Naive thymus-derived CD8-positive, alpha-beta T cell (primary cell): Measurements from ENCODE around the gene IRX1. TPM values are rescaled to one million over a fixed set of nuclear protein-coding genes. Genes with fewer than 3 reads are reported as not detected.

Experiments
- ATAC-seq, 2 donors: fragments of 150-1000 bp; cut with Tn5 transposase in 1 of 2; sonication (Bioruptor Pico), chemical (Tn5 transposase) in 1 of 2; 1 replicate in 1 of 2; 2 replicates in 1 of 2; pipeline ENCODE4 v1.10.0; 2021; ENCODE audit warnings: mild to moderate bottlenecking in 2 of 2, moderate library complexity in 2 of 2
- POLR2A ChIA-PET: fragments of 350-600 bp; sonication (Branson Sonifier 250); formaldehyde crosslinking; loops from one replicate; lab custom pipeline; 2021; ENCODE audit warnings: antibody characterized with exemption; lab: Charles Lee
- DNase-seq, 10 donors: peaks; one replicate each; pipeline versions ENCODE4 v3.0.0 to v3.0.0-alpha.2; 2020 to 2022
- H3K27ac Mint-ChIP-seq, 10 donors: one replicate each; pipeline ENCODE4 v1.8.0; 2020 to 2022; ENCODE audit warnings: mild to moderate bottlenecking in 10 of 10, mixed read lengths in 10 of 10, moderate library complexity in 4 of 10, inconsistent platforms in 1 of 10
- H3K27me3 Mint-ChIP-seq, 5 donors: one replicate each; pipeline ENCODE4 v1.8.0; 2021 to 2022; ENCODE audit warnings: mixed read lengths in 5 of 5
- H3K36me3 Mint-ChIP-seq, 3 donors: one replicate each; pipeline ENCODE4 v1.8.0; 2020 to 2022; ENCODE audit warnings: mixed read lengths in 3 of 3, mild to moderate bottlenecking in 2 of 3, inconsistent platforms in 1 of 3
- H3K4me1 Mint-ChIP-seq, 4 donors: one replicate each; pipeline ENCODE4 v1.8.0; 2021 to 2022; ENCODE audit warnings: mixed read lengths in 4 of 4
- H3K4me3 Mint-ChIP-seq, 10 donors: one replicate each; pipeline ENCODE4 v1.8.0; 2020 to 2022; ENCODE audit warnings: mild to moderate bottlenecking in 10 of 10, mixed read lengths in 10 of 10, moderate library complexity in 6 of 10, inconsistent platforms in 1 of 10
- H3K9me3 Mint-ChIP-seq, 9 donors: one replicate each; pipeline ENCODE4 v1.8.0; 2020 to 2022; ENCODE audit warnings: mixed read lengths in 9 of 9, mild to moderate bottlenecking in 3 of 9, inconsistent platforms in 1 of 9, moderate library complexity in 1 of 9
- polyA plus RNA-seq, 3 donors: library from polyadenylated mRNA; unstranded; fragments of 300-500 nt; fragmentation: Illumina TruSeq; gene quantifications; one replicate each; pipeline ENCODE4 v1.2.3, GENCODE V29; 2021
- total RNA-seq, 8 experiments: library from RNA in 2 of 8; stranded (reverse) in 2 of 8; gene quantifications; one replicate each; pipeline ENCODE4 v1.2.3 and lab custom pipeline; 2021 to 2026

The IRX1 gene
- total and polyA plus RNA-seq, 5 experiments from 2014 or later: not detected

DNA sequence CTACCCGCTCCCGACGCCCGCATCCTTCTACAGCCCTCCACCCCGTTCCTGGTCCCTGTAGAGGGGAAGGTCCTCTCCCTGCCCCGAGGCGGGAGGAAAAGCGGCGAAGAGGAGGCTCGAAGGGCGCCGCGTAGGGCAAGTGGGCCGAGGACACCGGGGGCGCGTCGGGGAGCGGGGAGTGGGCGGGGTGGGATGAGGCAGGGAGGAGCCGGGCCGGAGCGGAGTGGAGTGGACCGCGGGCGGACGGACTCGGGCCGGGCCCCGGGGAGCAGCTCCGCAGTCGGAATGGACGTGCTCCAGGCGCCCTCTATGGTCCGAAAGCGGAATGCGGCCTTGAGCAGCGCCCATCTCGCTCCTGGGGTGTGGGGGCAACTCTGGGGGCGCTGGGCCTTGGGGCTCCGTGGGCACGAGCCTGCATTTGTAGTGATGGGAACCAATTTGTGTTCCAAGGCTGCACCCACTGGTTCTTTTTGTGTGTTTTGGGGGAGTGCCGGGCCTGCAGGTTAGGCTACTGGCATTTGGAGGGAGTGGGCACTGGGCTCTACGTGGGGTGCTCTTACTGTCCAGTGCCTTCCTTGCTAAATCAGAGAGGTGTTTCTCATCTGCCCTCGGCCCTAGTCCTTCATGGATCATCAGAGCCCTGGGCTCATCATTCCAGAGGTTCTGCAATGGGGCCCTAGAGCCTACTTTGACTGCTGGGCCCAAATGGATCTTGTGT, 7.3 kb downstream of the IRX1 start:
- POLR2A ChIA-PET: no interaction called here
- H3K27ac Mint-ChIP-seq: no peak overlapping the region
- H3K4me3 Mint-ChIP-seq: peak overlapping the region in 2 of 10 donors; percentile 10 to 15
- H3K27me3 Mint-ChIP-seq: peaks cover 32 to 90% (median 65%) of the 10 kb centered on the region in 5 donors
- peaks cover 6 to 16% (median 7%) of the 10 kb centered on the region in 3 donors for H3K36me3 Mint-ChIP-seq
- peaks cover 0 to 10% (median 0%) of the 10 kb centered on the region in 9 donors for H3K9me3 Mint-ChIP-seq
- peaks cover 6 to 25% (median 15%) of the 10 kb centered on the region in 4 donors for H3K4me1 Mint-ChIP-seq
- ATAC-seq: no peak
- DNase-seq: no peak

DNA sequence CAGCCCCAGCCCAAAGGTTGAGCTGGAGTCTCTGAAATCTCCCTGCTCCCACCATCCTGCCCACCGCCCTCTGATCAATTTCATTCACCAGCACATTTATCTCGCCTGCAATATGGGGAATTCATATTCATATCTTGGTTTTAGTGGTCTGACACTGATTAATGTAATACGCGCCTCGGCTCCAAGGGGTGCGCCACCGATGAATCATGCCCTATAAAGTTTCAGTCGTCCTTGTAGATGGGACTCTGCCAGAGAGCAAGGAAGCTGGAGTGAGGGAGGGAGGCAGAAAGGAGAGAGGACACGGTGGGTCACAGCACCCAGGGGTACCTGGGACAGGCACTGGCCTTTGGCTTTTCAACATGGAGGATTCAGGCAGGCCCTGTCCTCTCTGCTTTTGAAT, 8.9 kb downstream of the IRX1 start:
- DNase-seq (no peak), ATAC-seq (no peak)
- H3K36me3 Mint-ChIP-seq: peaks cover 2 to 12% (median 7%) of the 10 kb centered on the region in 3 donors
- POLR2A ChIA-PET: no interaction called here
- H3K27ac Mint-ChIP-seq: no peak overlapping the region
- peaks cover 6 to 18% (median 12%) of the 10 kb centered on the region in 4 donors for H3K4me1 Mint-ChIP-seq
- H3K4me3 Mint-ChIP-seq: no peak overlapping the region
- H3K9me3 Mint-ChIP-seq: peaks cover 0 to 10% (median 0%) of the 10 kb centered on the region in 9 donors
- H3K27me3 Mint-ChIP-seq: peaks cover 24 to 90% (median 62%) of the 10 kb centered on the region in 5 donors

DNA sequence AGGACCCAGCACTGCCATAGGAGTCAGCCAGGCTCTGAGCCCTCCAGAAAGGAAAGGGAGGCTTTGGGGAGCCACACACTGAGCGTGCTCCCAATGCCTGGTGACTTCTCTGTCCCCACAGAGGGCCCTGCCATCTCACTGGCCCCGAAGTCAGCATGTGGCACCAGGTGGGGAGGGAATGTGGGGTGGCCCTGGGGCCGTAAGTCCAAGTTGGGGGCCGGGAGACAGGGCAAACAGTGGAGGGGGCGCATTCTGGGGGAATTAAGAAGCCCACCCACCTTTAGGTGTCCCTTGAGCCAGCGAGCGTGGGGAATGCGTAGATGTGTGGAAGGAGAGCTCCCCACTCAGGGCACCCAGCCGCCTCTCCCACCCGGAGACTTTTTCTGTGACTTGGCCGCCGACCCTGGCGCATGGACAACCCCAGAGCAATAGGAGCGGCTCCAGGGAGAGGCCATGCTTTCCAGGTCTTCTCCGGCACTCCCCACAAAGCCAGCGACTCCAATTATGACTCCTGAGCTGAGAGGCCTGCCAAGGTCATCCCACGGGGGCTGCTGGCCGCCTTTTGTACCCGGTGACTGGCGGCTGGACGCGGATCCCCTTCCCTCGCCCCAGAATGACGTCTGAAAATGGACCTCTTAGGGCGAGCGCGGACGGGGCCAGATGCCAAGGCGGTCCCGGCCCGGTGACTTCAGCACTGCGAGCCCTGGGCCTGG, 9.8 kb downstream of the IRX1 start:
- H3K36me3 Mint-ChIP-seq: peaks cover 2 to 14% (median 7%) of the 10 kb centered on the region in 3 donors
- POLR2A ChIA-PET: no interaction called here
- peaks cover 6 to 18% (median 12%) of the 10 kb centered on the region in 4 donors for H3K4me1 Mint-ChIP-seq
- no peak for DNase-seq
- peaks cover 26 to 94% (median 65%) of the 10 kb centered on the region in 5 donors for H3K27me3 Mint-ChIP-seq
- H3K9me3 Mint-ChIP-seq: peaks cover 0 to 10% (median 0%) of the 10 kb centered on the region in 9 donors
- H3K4me3 Mint-ChIP-seq: no peak overlapping the region
- ATAC-seq: no peak
- no peak overlapping the region for H3K27ac Mint-ChIP-seq

DNA sequence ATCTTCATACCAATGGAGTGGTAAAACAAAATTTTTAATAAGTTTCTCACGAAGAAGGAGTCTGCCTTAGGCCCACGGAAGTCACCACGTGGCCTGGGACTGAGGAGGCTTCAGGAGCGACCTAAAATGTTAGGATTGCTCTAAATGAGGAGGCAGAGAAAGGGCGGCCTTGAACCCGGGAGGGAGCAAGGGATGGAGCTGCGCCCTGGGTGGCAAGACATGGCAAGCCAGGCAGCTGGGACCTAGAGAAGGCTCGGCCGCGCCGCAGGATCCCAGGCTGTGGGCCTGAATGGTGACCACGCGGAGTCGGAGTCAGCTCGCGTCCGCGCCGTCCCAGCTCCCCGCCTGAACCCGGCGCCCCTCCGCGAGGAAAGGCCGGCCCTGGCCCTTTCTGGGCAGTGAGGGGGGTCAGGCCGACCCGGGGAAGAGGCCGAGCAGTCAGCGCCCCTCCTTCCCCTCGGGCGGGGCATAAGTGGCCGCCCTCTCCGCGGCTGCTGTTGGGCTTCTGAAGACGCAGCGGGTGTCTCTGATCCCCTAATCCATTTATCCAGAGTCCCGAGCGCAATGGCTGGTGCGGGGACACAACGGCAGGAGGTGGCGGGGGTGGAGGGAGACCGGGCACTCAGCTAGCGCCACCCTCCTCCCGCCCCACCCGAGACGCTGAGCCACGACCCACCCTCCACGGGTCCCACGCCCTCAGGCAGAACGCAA, 10.6 kb downstream of the IRX1 start:
- H3K27ac Mint-ChIP-seq: no peak overlapping the region
- peaks cover 25 to 89% (median 62%) of the 10 kb centered on the region in 5 donors for H3K27me3 Mint-ChIP-seq
- peaks cover 0 to 8% (median 0%) of the 10 kb centered on the region in 9 donors for H3K9me3 Mint-ChIP-seq
- DNase-seq: no peak
- peaks cover 1 to 11% (median 6%) of the 10 kb centered on the region in 3 donors for H3K36me3 Mint-ChIP-seq
- peaks cover 3 to 14% (median 10%) of the 10 kb centered on the region in 4 donors for H3K4me1 Mint-ChIP-seq
- POLR2A ChIA-PET: no interaction called here
- H3K4me3 Mint-ChIP-seq: peak overlapping the region in 1 of 10 donors; percentile 20
- no peak for ATAC-seq

DNA sequence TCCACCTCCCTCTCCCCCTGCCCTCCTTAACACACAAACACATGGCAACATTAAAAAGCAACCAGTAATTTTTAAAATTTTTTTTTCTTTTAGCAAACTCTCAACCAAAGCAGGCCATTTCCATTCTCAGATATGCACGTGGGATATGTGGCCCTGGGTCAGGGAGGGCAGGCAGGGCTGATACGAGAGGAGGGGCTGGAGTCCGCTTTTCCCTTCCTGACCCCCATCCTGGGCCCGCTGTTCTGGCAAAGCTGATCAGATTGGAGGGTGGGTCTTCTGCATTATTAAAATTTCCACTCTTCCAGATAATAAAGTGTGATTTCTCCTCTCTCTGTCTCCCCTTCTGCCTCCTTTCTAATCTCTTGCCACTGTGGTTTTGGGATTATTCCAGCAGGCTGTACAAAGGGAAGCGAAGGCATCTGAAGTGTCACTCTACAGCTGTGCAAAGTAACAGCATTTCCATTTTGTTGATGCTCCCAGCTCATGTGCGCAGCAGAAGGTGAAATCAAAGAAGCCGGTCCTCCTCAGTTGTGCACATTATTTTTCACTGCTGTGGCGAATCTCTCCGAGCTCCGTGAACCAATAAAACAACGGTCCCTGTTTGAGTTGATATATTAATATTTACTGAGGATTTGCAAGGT, 12.0 kb downstream of the IRX1 start:
- H3K4me3 Mint-ChIP-seq: no peak overlapping the region
- POLR2A ChIA-PET: no interaction called here

DNA sequence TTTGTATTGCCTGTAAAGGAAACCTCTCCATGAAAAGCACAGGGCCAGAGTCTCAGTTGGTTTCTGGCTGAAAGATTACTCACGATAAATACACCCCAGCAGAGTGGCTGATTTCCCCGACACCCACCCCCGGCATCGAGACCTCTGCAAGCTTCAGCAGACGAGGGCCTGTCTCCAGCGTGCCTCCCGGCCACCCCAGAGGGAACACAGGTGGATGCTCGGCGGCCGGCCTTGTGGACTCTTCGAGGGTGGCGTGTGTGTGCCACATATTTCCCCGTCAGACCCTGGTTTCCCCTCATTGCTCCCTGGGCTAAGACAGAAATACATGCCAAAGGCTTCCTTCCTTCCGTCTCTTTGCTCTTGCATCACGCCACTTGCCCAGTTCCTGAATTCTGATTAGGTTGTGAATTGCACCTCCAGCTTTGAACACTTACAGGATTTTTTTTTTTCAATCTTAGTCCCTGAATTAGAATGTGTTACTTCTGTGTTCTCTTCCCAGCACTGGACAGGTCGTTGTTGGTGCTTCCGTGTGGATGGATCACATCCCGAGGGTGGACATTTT, 13.6 kb downstream of the IRX1 start:
- Mint-ChIP-seq H3K27ac (no peak overlapping the region), H3K27me3 (peaks cover 14 to 59% (median 41%) of the 10 kb centered on the region in 5 donors), H3K4me3 (no peak overlapping the region), H3K4me1 (peaks cover 0 to 6% (median 2%) of the 10 kb centered on the region in 4 donors), H3K36me3 (peaks cover 0 to 5% (median 0%) of the 10 kb centered on the region in 3 donors), H3K9me3 (peaks cover 0 to 6% (median 0%) of the 10 kb centered on the region in 9 donors)
- POLR2A ChIA-PET: no interaction called here
- DNase-seq (no peak), ATAC-seq (no peak)

More for the DNA sequence above, 12.0 kb downstream of the IRX1 start:
- no peak for DNase-seq
- peaks cover 0 to 6% (median 0%) of the 10 kb centered on the region in 9 donors for H3K9me3 Mint-ChIP-seq
- peaks cover 0 to 6% (median 3%) of the 10 kb centered on the region in 4 donors for H3K4me1 Mint-ChIP-seq
- H3K27ac Mint-ChIP-seq: peak overlapping the region in 1 of 10 donors; percentile 16
- peaks cover 0 to 5% (median 2%) of the 10 kb centered on the region in 3 donors for H3K36me3 Mint-ChIP-seq
- peaks cover 18 to 75% (median 52%) of the 10 kb centered on the region in 5 donors for H3K27me3 Mint-ChIP-seq
- no peak for ATAC-seq

DNA sequence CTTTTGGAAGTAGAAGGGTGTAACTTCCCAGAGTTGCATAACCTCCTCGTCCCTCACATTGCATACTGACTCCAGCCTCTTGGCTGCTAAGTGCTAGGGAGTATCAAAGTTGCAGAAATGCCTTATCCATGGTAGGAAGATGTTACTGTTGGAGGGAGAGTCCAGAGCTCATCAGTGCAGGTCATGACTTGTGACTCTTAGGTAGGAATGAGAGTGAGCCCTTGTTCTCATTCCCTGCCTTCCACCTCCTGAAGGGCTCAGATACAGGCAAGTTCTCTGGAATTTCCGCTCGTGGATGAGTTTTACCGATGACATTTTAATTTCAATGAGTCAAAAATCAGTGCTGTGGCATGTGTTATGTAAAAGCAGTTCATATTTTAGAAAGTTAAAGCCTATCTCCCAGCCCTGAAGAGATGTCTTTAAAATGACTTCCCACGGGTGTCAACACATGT, 17.0 kb downstream of the IRX1 start:
- peaks cover 0 to 5% (median 0%) of the 10 kb centered on the region in 3 donors for H3K36me3 Mint-ChIP-seq
- H3K27ac Mint-ChIP-seq: no peak overlapping the region
- H3K4me3 Mint-ChIP-seq: no peak overlapping the region
- H3K27me3 Mint-ChIP-seq: peaks cover 7 to 38% (median 18%) of the 10 kb centered on the region in 5 donors
- H3K4me1 Mint-ChIP-seq: no peaks in the 10 kb centered on the region
- DNase-seq (no peak), ATAC-seq (no peak)
- POLR2A ChIA-PET: no interaction called here
- H3K9me3 Mint-ChIP-seq: peaks cover 0 to 6% (median 0%) of the 10 kb centered on the region in 9 donors

DNA sequence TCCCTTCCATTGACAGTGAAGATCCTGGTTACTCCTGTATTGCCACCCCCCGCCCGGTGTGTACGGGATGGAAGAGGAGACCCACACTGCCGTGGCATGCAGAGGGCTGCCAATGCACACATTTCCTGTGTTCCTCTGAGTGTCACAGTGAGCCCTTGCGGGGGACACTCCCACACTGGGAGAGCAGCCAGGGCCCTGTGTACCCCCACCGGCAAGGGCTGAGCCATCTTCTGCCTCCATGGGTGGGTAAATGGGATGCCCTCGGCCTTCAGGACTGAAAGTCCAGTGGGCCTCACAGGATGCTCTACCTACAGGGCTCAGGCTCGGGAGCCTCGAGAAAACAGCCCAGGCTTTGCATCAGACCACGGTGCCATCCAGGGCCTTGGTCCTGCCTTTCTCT, 18.1 kb downstream of the IRX1 start:
- no peak overlapping the region for H3K27ac Mint-ChIP-seq
- no peak for DNase-seq
- H3K4me1 Mint-ChIP-seq: no peaks in the 10 kb centered on the region
- peaks cover 3 to 28% (median 10%) of the 10 kb centered on the region in 5 donors for H3K27me3 Mint-ChIP-seq
- peaks cover 0 to 4% (median 0%) of the 10 kb centered on the region in 9 donors for H3K9me3 Mint-ChIP-seq
- POLR2A ChIA-PET: no interaction called here
- peaks cover 0 to 5% (median 0%) of the 10 kb centered on the region in 3 donors for H3K36me3 Mint-ChIP-seq
- no peak overlapping the region for H3K4me3 Mint-ChIP-seq
- no peak for ATAC-seq

DNA sequence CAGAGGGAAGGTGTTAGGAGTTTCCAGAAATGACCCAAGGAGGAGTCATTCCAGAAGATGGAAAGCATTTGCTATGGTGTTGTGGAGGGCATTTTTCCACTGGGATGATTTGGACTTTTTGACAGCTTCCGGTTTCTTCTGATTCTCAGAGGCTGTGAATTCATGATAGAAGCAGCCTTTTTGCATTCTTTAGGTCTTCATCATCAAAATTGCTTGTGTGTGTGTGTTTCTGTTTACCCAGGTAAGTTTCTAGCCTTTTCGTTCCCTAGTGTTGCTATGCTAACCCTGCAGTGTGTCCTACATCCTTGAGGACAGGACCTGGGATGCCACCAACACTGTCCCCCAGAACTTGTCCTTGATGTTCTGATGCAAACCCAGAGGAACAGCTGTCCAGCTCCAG, 19.6 kb downstream of the IRX1 start:
- Mint-ChIP-seq H3K9me3 (peaks cover 0 to 4% (median 0%) of the 10 kb centered on the region in 9 donors), H3K4me3 (no peak overlapping the region), H3K27ac (no peak overlapping the region), H3K36me3 (no peaks in the 10 kb centered on the region), H3K4me1 (no peaks in the 10 kb centered on the region), H3K27me3 (peaks cover 0 to 23% (median 3%) of the 10 kb centered on the region in 5 donors)
- POLR2A ChIA-PET: no interaction called here
- ATAC-seq (no peak), DNase-seq (peak in 1 of 10 donors; percentile 38)

DNA sequence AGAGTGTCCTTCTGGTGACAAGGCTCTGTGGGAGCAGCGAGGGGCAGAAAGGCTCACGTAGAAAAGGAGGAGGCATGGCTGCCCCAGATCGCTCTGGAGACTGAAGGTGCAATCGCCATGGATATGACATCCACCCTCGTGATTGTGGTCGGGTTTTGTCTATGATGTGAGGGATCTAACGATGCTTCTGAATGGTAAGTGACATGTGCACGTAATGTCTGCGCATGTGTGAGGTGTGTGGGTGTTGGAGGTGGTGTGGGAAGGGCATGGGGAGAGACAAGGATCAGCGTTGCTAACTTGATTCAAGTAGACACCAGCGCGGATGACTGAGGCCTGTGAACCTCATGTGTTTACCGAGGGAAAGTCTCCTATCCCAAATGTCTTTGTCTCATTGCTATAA, 20.2 kb downstream of the IRX1 start:
- Mint-ChIP-seq H3K36me3 (no peaks in the 10 kb centered on the region), H3K27me3 (peaks cover 0 to 23% (median 0%) of the 10 kb centered on the region in 5 donors), H3K27ac (no peak overlapping the region), H3K4me1 (no peaks in the 10 kb centered on the region), H3K4me3 (no peak overlapping the region), H3K9me3 (peaks cover 0 to 4% (median 0%) of the 10 kb centered on the region in 9 donors)
- ATAC-seq (no peak), DNase-seq (no peak)
- POLR2A ChIA-PET: no interaction called here

DNA sequence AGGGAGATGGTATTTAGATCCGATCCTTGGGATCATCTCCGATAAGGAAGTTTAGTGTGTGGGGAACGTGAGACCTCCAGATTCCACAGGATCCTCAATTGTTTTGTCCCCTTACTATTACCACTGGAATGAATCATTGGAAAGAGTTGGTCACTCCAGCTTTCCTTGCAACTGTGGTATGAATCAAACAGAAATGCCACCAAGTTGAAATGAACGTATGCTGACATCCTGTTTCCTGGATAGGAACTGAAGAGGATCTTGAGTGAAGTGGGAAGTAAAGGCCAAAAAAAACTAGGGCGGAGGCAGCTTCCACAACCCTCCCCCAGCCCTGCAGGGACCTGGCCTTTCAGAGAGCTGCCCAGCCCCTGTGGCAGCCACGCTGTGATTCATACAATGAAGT, 23.9 kb downstream of the IRX1 start:
- H3K36me3 Mint-ChIP-seq: no peaks in the 10 kb centered on the region
- ATAC-seq: no peak
- no peak for DNase-seq
- POLR2A ChIA-PET: no interaction called here
- H3K4me3 Mint-ChIP-seq: no peak overlapping the region
- peaks cover 0 to 4% (median 0%) of the 10 kb centered on the region in 9 donors for H3K9me3 Mint-ChIP-seq
- H3K27ac Mint-ChIP-seq: no peak overlapping the region
- peaks cover 0 to 23% (median 0%) of the 10 kb centered on the region in 5 donors for H3K27me3 Mint-ChIP-seq
- H3K4me1 Mint-ChIP-seq: no peaks in the 10 kb centered on the region

DNA sequence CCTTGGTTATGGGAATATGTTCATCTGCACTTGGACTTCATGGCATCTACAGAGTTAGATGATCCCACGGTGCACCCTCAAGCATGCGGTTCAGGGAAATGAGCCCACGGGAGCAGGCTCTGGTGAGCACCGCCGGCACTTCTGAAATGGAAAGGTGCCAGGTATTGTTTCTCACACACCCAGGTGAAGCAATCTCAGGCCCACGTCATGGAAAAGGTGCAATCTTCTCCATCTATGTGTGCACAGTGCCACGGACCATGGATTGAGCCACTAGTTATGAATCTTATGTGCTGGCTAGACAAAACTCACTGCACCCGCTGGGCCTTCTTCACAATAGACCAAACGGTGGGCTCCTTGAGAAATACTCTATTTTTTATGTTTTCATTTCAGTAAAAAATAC, 27.3 kb downstream of the IRX1 start:
- no peaks in the 10 kb centered on the region for H3K36me3 Mint-ChIP-seq
- peaks cover 0 to 10% (median 0%) of the 10 kb centered on the region in 5 donors for H3K27me3 Mint-ChIP-seq
- H3K9me3 Mint-ChIP-seq: peaks cover 0 to 16% (median 0%) of the 10 kb centered on the region in 9 donors
- POLR2A ChIA-PET: interaction anchor here (0.5 kb wide), 1 partner anchor 9 kb away, joined by 3 read pairs; no protein-coding TSS in a partner anchor
- ATAC-seq (no peak), DNase-seq (no peak)
- H3K4me3 Mint-ChIP-seq: no peak overlapping the region
- H3K4me1 Mint-ChIP-seq: no peaks in the 10 kb centered on the region
- no peak overlapping the region for H3K27ac Mint-ChIP-seq
